NCI-H460 (cell line): ENCODE results near the gene CCDC177. TPM values are rescaled to one million over a fixed set of nuclear protein-coding genes. Genes with fewer than 3 reads are reported as not detected.

Source experiments
- DNase-seq: peaks from one replicate; pipeline ENCODE4 v3.0.0-alpha.2; 2016; ENCODE audit warnings: low read depth; ENCODE audit errors: extremely low read depth
- polyA plus RNA-seq: library from polyadenylated mRNA; depleted of rRNA; stranded (reverse); fragments of >200 nt; gene quantifications from 2 replicates; pipeline ENCODE4 v1.2.3, GENCODE V29; 2014; cell fraction: nucleus; rRNA removed
- total RNA-seq: library from RNA; depleted of rRNA; stranded (reverse); fragments of >200 nt; shearing (Covaris generic); gene quantifications from 2 replicates; pipeline ENCODE4 v1.2.3, GENCODE V29; 2014; rRNA removed

Gene CCDC177
- total RNA-seq: not detected in 2 replicates
- polyA plus RNA-seq: not detected in 2 replicates

- DNase-seq: peak; percentile 43
These were observed at the start of gene CCDC177 for GRCh38 chr14:69574263-69574953. Gene CCDC177, minus strand, starts transcription at chr14:69574871. Its CDS starts 1,249 bp downstream, at chr14:69573622.

- DNase-seq: no peak
These were observed 49.5 kb upstream of the CCDC177 start for GRCh38 chr14:69624136-69624535.

GRCh38 chr14:69620981-69621380, 46.3 kb upstream of the CCDC177 start:
- DNase-seq: no peak

- DNase-seq: no peak
These were observed 45.5 kb upstream of the CCDC177 start for GRCh38 chr14:69620211-69620611.

GRCh38 chr14:69619012-69619411, 44.3 kb upstream of the CCDC177 start:
- no peak for DNase-seq

- DNase-seq: no peak
These were observed 43.1 kb upstream of the CCDC177 start for GRCh38 chr14:69617796-69618195.

- no peak for DNase-seq
These were observed 41.7 kb upstream of the CCDC177 start for GRCh38 chr14:69616408-69616773.

GRCh38 chr14:69615496-69616407, 41.1 kb upstream of the CCDC177 start:
- DNase-seq: no peak

- no peak for DNase-seq
These were observed 40.4 kb upstream of the CCDC177 start for GRCh38 chr14:69615121-69615495.

GRCh38 chr14:69614592-69614991, 39.9 kb upstream of the CCDC177 start:
- no peak for DNase-seq

- DNase-seq: no peak
These were observed 38.8 kb upstream of the CCDC177 start for GRCh38 chr14:69613312-69614073.

- no peak for DNase-seq
These were observed 38.1 kb upstream of the CCDC177 start for GRCh38 chr14:69612783-69613130.

GRCh38 chr14:69612014-69612782, 37.5 kb upstream of the CCDC177 start:
- DNase-seq: no peak

GRCh38 chr14:69611172-69612013, 36.7 kb upstream of the CCDC177 start, which contains the start of gene SUSD6:
Gene SUSD6, plus strand, starts transcription at chr14:69611596. Its CDS starts 46,997 bp downstream, at chr14:69658593.
- peak; percentile 86 for DNase-seq

GRCh38 chr14:69610874-69611171, 36.2 kb upstream of the CCDC177 start:
- no peak for DNase-seq

- no peak for DNase-seq
These were observed 35.6 kb upstream of the CCDC177 start for GRCh38 chr14:69610020-69610873.

- no peak for DNase-seq
These were observed 31.9 kb upstream of the CCDC177 start for GRCh38 chr14:69606258-69607184.

GRCh38 chr14:69605738-69606137, 31.1 kb upstream of the CCDC177 start:
- DNase-seq: no peak
